Mucosa of rectum (tissue), 2 donors: ENCODE measurements around the gene SLC49A3.
"Not testable (repeated sequence)": the region's sequence is repeated elsewhere in the genome, so short reads cannot be mapped to it uniquely, and the experiment has no call there.

Source experiments
- H3K27ac ChIP-seq, 2 donors: one replicate each; pipeline ENCODE4 v1.7.0; 2013; ENCODE audit warnings: inconsistent platforms in 2 of 2, low read depth in 2 of 2, low read length in 2 of 2
- H3K27me3 ChIP-seq, 2 donors: one replicate each; pipeline ENCODE4 v1.7.0; 2013; ENCODE audit warnings: low read length in 2 of 2; ENCODE audit not compliant: control insufficient read depth in 2 of 2, insufficient read depth in 2 of 2
- H3K36me3 ChIP-seq, 2 donors: one replicate each; pipeline ENCODE4 v1.7.0; 2013; ENCODE audit warnings: low read length in 2 of 2; ENCODE audit not compliant: control insufficient read depth in 2 of 2, insufficient read depth in 2 of 2
- H3K4me1 ChIP-seq, 2 donors: one replicate each; pipeline ENCODE4 v1.7.0; 2013; ENCODE audit warnings: low read length in 2 of 2, mild to moderate bottlenecking in 1 of 2; ENCODE audit not compliant: control insufficient read depth in 2 of 2, insufficient read depth in 2 of 2
- H3K4me3 ChIP-seq, 2 donors: one replicate each; pipeline ENCODE4 v1.7.0; 2013; ENCODE audit warnings: low read length in 2 of 2
- H3K9ac ChIP-seq, 2 donors: one replicate each; pipeline ENCODE4 v1.7.0; 2013; ENCODE audit warnings: low read length in 2 of 2, low read depth in 1 of 2, mild to moderate bottlenecking in 1 of 2
- H3K9me3 ChIP-seq, 2 donors: one replicate each; pipeline ENCODE4 v1.7.0; 2013; ENCODE audit warnings: low read length in 2 of 2; ENCODE audit not compliant: control insufficient read depth in 2 of 2
- donor health status: healthy.
- donor health status: Normal muscosa, but diverticular disease.

The SLC49A3 gene

DNA sequence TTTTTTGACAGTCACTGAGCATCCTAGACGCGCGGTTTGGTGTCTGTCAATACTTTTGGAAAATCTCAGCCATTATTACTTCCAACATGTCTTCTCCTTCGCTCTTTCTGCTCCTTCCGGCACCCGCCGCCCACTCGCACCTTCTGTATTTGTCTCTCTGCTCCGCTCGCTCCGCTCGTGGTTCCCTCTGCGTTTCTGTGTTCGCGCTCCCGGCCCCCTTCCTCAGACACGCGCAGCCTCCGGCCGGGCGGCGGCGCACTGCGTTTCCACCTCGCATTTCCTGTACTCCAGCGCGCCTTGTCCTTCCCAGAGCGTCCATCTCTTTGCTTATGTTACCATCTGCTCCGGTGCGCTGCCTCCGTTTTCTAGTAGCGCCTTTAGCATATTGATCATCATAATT lies 42.5 kb downstream of the SLC49A3 start:
- Histone ChIP-seq H3K4me3 (no peak overlapping the region), H3K27me3 (peaks cover 3 to 10% of the 10 kb centered on the region in 2 donors)

DNA sequence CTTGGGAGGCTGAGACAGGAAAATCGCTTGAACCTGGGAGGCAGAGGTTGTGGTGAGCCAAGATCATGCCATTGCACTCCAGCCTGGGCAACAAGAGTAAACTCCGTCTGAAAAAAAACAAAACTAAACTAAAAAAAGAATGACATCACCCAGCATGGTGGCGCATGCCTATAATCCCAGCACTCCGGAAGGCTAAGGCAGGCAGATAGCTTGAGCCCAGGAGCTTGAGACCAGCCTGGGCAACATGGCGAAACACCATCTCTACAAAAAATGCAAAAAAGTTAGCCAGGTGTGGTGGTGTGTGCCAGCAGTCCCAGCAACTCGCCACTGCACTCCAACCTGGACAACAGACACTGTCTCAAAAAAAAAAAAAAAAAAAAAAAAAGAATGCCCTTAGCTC lies 46.6 kb downstream of the SLC49A3 start:
- H3K36me3 ChIP-seq, H3K27me3 ChIP-seq, H3K27ac ChIP-seq, H3K9ac ChIP-seq, H3K4me1 ChIP-seq, H3K9me3 ChIP-seq, H3K4me3 ChIP-seq: not testable (repeated sequence)

More for the DNA sequence above, 42.5 kb downstream of the SLC49A3 start:
- H3K36me3 ChIP-seq = no peaks in the 10 kb centered on the region
- no peaks in the 10 kb centered on the region for H3K4me1 ChIP-seq
- H3K27ac ChIP-seq = no peak overlapping the region
- H3K9me3 ChIP-seq = no peaks in the 10 kb centered on the region
- H3K9ac ChIP-seq = no peak overlapping the region

DNA sequence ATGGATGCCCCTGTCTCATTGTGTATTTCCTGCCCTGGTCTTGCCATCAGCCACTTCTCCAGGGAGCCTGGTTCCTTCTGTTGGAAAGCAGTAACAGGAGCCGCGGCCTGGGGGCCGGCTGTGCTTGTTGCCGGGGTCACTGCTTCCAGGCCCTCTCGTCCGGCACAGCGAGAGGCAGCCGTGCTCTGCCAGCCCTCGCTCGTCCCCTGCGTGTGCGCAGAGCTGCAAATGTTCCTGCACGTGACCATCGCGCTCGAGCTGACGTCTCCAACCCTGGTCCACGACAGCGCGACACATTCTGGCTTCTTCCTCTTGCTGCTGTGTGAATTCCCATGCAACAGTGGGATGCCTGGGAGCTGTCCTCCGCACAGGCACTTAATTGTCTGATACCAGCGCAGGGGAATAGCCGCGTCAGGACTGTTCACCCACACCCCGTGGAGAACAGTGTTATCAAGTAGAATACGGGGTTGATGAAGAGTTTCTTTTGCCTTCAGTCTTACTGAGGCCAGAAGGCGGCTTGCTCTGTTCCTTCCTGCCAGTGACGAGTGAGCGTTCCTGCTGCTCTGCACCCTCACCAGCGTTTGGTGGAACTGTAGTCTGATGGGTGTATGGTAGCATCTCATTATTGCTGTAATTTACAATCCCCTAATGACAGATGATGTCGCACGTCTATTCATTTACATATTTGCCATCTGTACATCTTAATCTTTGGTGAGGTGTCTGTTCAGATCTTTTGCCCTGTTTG lies 51.2 kb downstream of the SLC49A3 start:
- H3K4me3 ChIP-seq = no peak overlapping the region
- H3K27ac ChIP-seq = no peak overlapping the region
- H3K27me3 ChIP-seq = no peaks in the 10 kb centered on the region
- H3K9ac ChIP-seq = no peak overlapping the region
- no peaks in the 10 kb centered on the region for H3K9me3 ChIP-seq
- no peaks in the 10 kb centered on the region for H3K4me1 ChIP-seq
- no peaks in the 10 kb centered on the region for H3K36me3 ChIP-seq

DNA sequence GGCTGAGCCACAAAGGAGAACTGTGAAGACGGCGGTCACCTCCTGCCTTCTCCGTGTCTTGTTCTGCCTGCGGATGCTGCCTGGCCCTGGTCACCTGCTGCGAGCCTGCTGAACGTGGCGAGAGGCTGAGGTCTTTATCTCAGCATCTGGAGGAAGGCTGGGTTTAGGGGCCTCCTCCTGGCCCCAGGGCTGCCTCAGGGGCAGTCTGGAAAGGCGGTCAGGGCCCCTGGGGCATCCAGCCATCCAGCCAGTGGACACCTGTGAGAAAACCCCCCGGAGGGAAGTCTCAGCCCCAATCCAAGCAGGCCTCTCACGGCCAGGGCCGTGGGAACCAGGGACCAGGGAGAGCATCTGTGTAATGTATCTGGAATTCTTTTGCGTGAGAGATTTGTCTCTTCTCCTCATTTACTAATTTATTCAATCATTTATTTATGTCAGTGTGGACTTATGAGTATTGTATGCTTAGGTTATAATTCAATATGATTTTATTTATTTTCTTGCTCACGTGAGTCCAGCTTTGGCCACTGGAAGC lies 52.3 kb downstream of the SLC49A3 start:
- H3K4me3 ChIP-seq = no peak overlapping the region
- H3K27me3 ChIP-seq = no peaks in the 10 kb centered on the region

DNA sequence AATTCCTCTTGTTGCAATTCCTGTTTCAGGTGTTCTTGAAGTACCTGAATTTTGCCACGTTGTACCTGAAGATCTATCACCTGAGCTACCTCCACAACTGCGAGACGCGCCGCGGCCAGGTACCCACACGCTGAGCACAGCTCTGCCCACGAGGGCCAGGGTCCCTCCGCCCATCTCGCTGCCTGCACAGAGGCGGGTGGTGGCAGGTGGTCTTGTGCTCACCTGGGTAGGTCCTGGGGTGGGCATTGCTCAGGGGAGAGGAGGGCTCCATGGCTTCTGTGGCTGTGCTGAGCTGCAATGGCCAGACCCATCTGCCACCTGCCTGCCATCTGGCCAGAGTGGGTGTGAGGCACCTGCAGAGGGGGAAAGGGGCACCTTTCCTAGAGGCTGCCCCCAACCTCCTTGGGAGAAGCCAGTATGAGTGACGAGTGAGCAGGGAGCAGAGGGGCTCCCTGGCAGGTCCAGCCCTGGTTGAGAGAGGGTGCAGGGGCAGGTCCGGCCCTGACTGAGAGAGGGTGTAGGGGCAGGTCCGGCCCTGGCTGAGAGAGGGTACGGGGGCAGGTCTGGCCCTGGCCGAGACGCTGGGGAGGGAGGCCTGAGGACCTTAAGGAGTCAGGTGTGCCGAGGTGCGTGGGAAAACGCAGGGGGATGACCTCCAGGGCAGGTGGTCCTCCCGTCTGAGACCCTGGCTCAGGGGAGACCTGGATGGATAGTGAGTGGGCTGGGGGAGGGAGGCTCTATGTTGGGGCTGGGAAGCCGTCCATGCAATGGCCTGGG lies 52.9 kb downstream of the SLC49A3 start:
- no peak overlapping the region for H3K9ac ChIP-seq
- no peaks in the 10 kb centered on the region for H3K4me1 ChIP-seq
- H3K9me3 ChIP-seq = no peaks in the 10 kb centered on the region
- no peak overlapping the region for H3K4me3 ChIP-seq
- H3K27ac ChIP-seq = no peak overlapping the region
- no peaks in the 10 kb centered on the region for H3K36me3 ChIP-seq
- no peaks in the 10 kb centered on the region for H3K27me3 ChIP-seq

More for the DNA sequence above, 52.3 kb downstream of the SLC49A3 start:
- Histone ChIP-seq H3K36me3 (no peaks in the 10 kb centered on the region), H3K27ac (no peak overlapping the region), H3K9ac (no peak overlapping the region), H3K4me1 (no peaks in the 10 kb centered on the region), H3K9me3 (no peaks in the 10 kb centered on the region)

DNA sequence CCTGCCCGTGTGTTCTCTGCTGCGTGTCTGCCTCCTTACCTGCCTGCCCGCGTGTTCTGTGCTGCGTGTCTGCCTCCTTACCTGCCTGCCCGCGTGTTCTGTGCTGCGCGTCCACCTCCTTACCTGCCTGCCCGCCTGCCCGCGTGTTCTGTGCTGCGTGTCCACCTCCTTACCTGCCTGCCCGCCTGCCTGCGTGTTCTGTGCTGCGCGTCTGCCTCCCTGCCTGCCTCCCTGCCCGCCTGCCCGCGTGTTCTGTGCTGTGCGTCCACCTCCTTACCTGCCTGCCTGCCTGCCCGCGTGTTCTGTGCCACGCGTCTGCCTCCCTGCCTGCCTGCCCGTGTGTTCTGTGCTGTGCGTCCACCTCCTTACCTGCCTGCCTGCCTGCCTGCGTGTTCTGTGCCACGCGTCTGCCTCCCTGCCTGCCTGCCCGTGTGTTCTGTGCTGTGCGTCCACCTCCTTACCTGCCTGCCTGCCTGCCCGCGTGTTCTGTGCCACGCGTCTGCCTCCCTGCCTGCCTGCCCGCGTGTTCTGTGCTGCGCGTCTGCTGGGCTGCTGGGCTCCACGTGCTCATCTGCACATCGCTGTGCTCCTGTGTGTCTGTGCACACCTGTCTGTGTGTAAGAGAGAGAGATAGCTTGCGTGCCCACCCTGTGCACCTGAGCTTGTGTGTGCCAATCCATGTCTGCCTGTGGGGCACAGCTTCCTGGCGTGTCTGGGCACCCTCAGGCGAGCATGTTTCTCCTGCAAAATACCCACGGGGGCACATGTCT lies 53.7 kb downstream of the SLC49A3 start:
- not testable (repeated sequence) for H3K4me1 ChIP-seq, H3K27me3 ChIP-seq, H3K4me3 ChIP-seq, H3K36me3 ChIP-seq, H3K9me3 ChIP-seq, H3K9ac ChIP-seq, H3K27ac ChIP-seq

DNA sequence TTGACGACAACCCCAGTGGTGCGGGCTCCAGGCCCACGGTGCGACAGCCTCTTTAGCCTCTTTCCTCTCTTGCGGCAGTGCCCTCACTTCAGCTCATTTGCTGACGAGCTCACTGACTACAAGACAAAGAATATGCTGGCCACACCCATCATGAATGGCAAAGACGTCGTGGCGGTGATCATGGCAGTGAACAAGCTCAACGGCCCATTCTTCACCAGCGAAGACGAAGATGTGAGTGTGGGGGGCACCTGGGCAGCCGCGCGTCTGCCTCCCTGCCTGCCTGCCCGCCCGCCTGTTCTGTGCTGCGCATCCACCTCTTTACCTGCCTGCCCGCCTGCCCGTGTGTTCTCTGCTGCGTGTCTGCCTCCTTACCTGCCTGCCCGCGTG lies 54.4 kb downstream of the SLC49A3 start:
- Histone ChIP-seq H3K4me3 (no peak overlapping the region), H3K36me3 (no peaks in the 10 kb centered on the region), H3K4me1 (no peaks in the 10 kb centered on the region), H3K27me3 (no peaks in the 10 kb centered on the region), H3K9me3 (no peaks in the 10 kb centered on the region), H3K9ac (no peak overlapping the region), H3K27ac (no peak overlapping the region)

DNA sequence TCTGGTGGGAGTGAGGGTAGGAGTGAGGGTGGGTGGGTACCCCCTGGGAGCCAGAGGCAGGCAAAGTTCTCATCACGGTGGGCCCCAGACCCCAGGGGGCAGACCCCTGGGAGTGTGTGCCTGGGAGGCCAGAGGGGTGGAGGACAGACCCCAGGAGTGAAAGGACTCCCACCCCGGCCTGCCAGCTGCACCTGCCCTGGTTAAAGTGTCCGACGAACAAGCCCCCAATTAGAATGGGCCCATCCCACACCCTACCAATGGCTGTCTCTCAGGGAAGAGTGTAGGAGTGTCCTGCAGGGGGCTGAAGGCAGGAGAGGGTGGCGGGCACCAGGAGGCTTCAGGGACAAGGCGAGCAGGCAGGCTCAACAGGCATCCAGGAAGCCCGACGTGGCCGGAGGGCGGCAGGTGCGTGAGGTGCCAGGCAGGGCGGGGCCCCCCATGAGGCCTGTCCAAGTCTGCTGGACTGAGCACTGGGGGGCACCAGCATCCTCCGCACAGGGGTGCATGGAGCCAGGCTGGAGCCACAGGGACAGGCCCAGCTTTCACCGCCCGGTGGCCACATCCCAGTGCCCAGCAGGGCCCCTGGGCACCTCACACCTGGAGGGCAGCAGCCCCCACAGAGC lies 54.9 kb downstream of the SLC49A3 start:
- H3K27me3 ChIP-seq = no peaks in the 10 kb centered on the region
- no peaks in the 10 kb centered on the region for H3K36me3 ChIP-seq
- H3K4me3 ChIP-seq = no peak overlapping the region
- H3K9ac ChIP-seq = no peak overlapping the region
- H3K4me1 ChIP-seq = no peaks in the 10 kb centered on the region
- H3K9me3 ChIP-seq = no peaks in the 10 kb centered on the region
- H3K27ac ChIP-seq = no peak overlapping the region

DNA sequence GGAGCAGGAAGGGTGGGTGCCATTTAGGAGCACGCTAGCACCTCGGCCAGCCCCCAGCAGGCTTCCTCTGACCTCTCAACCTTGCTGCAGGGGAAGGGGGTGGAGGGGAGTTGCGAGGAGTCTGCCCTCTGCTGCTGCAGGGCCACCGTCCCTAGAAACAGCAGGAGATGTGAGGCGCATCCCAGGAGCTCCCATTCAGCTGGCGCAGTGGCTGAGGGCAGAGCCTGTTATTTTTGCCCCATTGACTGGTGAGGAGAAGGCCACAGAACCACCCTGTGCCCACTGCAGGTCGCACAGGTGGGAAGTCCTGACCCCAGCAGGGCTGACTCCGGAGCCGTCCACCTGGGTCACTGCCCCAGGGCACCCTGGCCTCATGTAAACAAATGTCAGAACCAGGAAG lies 55.5 kb downstream of the SLC49A3 start:
- H3K27me3 ChIP-seq = no peaks in the 10 kb centered on the region
- H3K9ac ChIP-seq = no peak overlapping the region
- no peak overlapping the region for H3K4me3 ChIP-seq
- no peaks in the 10 kb centered on the region for H3K4me1 ChIP-seq
- H3K36me3 ChIP-seq = no peaks in the 10 kb centered on the region
- no peak overlapping the region for H3K27ac ChIP-seq
- H3K9me3 ChIP-seq = no peaks in the 10 kb centered on the region
